Sigmoid colon (tissue), 3 donors: ENCODE data around the gene WNT16.

Source experiments
- POLR2A ChIP-seq, 2 donors: fragments of 450-650 bp; IDR thresholded peaks; one replicate each; pipeline ENCODE4 v1.6.1; 2016; ENCODE audit warnings: antibody characterized with exemption in 2 of 2, mild to moderate bottlenecking in 2 of 2, moderate library complexity in 2 of 2
- TF ChIP-seq, protein P1 (sequence below), 4 experiments: fragments of 450-650 bp in 3 of 4; fragments of 200-600 bp in 1 of 4; IDR thresholded peaks; one replicate each; pipeline ENCODE4 v1.5.1; 2016 to 2019; ENCODE audit warnings: antibody characterized with exemption in 4 of 4, mild to moderate bottlenecking in 3 of 4, moderate library complexity in 2 of 4

GRCh38 chr7:121327671-121328070 is 1.1 kb upstream of the WNT16 start:
- TF ChIP-seq, protein P1, sequence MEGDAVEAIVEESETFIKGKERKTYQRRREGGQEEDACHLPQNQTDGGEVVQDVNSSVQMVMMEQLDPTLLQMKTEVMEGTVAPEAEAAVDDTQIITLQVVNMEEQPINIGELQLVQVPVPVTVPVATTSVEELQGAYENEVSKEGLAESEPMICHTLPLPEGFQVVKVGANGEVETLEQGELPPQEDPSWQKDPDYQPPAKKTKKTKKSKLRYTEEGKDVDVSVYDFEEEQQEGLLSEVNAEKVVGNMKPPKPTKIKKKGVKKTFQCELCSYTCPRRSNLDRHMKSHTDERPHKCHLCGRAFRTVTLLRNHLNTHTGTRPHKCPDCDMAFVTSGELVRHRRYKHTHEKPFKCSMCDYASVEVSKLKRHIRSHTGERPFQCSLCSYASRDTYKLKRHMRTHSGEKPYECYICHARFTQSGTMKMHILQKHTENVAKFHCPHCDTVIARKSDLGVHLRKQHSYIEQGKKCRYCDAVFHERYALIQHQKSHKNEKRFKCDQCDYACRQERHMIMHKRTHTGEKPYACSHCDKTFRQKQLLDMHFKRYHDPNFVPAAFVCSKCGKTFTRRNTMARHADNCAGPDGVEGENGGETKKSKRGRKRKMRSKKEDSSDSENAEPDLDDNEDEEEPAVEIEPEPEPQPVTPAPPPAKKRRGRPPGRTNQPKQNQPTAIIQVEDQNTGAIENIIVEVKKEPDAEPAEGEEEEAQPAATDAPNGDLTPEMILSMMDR (IDR thresholded peaks at IDR 0.05): no peak
- no peak for TF ChIP-seq POLR2A (IDR thresholded peaks at IDR 0.05)
